CD1c-positive myeloid dendritic cell (primary cell): Measurements from ENCODE around the gene IPPK.

ENCODE experiments used
- DNase-seq: peaks from one replicate; pipeline ENCODE4 v3.0.0-alpha.2; 2016; ENCODE audit errors: extremely low spot score

IPPK gene

DNA sequence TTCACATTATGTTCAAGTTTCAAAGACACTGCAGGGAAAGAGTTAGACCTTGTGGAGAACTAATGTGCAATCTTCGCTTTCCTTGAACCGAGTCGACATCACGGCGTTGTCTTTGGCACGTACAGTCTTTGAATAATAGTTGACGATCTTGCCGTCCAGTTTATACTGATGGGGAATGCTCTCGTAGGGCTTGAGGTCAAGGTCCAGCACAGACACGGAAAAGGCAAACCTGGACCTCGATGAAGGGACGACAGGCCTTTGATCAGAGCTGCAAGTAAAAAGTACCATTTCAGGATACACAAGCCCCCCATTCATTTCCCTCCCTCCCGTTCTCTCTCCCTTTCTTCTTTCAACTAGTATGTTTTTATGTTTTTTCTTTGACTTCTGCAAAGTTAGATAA, 54.1 kb downstream of the IPPK start:
- DNase-seq, result no peak

DNA sequence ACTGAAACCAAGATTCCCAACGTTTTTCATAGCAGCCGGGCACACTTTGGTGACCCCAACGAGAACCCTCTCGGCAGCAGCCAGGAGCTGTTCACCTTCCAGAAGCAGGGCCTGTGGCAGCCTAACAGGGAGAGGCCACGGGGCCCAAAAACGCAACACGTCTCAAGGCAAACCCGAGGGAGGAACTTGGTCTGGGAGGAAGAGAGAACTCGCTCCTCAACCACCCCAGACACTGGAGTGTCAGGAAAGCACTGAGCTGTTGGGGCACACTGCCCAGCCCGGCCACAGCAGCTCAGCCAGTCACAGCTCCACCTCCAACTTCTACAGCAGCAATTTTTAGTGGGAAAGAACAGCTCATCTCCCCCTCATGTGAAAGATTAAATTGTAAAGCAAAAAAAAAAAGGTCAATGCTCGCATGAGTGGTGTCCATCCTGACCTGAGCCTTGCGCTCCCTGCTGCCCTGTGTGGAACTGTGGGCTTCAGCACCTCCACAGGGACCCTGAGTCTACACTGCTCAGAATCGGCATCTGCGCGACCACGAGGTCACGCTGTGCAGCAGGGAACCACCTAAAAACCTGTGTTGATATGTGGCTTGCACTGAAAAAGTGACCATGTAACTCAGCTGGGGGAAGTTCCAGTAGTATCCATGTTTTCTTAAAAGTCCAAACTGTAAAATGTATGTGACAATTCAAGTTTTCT, 55.0 kb downstream of the IPPK start:
- no peak for DNase-seq

DNA sequence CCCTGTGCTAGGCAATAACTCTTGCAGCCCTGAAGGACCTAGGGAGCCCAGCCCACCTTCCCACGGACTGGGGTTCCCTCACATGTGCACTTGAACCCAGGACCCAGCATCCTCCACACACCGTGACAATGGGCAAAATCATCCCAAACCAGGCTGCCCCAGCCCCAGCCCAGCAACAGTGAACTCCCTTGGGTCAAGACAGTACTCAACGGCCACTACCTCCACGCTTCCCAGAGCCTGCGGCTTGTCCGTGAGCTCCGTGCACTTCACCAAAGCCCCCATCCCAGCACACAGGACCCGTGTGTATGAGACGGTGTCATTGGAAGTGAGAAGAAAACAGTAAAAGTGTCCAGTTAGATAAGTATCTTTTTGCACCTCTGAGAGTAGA, 55.8 kb downstream of the IPPK start:
- DNase-seq, result no peak

DNA sequence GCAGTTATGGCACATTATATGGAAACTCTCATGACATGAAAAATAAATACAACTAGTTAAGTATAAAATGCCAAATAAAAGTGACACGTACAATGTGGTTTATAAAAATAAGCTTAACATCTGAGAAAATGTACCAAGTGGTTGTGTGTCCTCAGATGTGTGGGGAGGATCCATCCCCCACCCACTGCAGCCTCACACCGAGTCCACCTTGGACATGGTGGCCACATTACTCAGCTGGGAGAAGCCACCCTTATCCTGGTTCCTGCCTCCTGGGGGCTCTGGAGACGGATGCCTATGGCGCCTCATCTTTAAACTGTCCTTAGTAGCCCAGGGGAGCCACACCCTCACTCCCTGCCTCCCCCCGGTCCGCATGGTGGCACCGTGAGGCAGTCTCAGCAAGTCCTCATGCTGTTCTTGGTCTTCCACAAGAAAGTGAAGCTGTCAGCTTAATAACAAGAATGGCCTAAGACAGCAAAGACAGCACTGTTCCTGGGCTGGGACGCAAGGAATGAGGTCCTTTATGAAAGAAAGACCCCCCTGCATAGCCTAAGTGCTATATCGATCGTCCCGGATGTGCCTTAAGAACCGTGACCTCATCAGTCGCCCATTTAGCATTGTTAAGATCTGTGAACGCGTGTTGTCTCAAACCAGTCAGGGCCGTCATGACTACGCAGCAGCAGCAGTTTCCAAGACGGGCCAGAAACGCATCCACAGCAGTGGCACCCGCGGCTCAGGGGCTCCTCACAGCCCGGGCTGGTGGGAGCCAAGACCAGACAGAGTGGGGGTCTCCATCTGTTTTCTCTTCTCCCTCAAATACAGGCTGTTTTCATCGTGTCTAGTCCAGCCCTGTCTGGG, 56.4 kb downstream of the IPPK start:
- DNase-seq, result no peak

DNA sequence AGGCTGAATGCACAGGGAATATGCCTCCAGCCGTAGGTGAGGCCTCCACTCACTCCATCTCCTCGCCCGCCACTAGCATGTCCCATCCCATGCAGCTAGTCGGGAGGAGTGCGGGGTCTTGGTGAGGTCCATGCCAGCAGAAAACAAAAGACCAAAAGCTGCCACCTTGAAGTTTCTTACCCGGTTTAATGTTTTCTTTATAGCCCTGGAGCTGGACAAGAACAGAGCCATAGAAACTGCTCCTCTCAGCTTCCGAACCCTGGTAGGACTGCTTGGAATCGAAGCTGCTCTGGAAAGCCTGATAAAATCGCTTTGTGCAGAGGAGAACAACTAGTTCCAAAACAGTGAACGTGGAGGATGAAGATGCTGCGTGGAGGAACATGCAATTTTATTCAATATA, 57.1 kb downstream of the IPPK start:
- DNase-seq, result no peak

DNA sequence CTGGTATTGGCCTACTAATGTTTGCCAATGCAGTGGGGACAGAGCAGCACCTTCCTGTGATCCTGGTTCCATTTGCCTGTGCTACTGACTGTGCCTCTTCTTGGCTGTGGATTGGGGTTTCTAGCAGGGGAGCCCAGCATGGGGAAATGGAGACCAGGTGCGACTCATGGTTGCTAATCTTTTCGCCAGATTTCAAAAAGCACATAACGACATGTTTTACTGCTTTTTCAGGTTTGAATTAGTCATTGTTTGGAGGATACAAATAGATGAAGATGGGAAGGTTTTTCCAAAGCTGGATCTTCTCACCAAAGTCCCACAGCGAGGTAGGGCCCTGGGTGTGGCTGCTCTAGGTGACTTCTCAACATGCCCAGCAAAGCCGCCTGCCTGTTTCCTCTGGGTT, 57.6 kb downstream of the IPPK start:
- DNase-seq, result no peak

DNA sequence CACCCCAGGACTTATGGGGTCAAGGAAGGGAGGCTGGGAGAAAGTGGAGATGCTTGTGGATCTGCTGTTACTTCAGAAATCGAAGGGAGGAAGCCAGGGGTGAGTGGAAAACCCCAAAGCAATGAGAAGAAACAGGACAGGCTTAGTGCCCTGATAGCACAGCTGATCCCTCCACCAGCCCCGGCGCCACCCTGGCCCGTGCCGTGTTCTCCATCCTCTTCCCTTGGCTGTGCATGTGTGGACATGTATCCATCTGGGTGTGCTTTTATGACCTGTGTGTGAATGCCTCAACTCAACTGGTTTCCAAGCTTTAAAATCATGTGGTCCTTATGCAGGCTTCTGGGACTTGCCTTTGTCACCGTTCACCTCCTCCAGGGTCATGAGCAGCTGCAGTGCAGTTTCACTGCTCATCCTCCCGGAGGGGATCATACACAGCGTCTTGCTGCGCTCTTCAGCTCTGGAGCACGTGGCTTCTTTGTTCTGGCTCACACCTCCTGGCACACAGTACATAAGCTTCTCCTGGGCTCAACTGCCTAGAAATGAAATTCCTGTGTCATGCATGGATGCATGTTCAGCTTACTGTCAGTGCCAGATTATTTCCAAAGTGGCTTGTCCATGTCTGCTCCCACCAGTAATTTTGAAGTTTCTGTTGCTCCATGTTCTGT, 58.2 kb downstream of the IPPK start:
- DNase-seq, result no peak

DNA sequence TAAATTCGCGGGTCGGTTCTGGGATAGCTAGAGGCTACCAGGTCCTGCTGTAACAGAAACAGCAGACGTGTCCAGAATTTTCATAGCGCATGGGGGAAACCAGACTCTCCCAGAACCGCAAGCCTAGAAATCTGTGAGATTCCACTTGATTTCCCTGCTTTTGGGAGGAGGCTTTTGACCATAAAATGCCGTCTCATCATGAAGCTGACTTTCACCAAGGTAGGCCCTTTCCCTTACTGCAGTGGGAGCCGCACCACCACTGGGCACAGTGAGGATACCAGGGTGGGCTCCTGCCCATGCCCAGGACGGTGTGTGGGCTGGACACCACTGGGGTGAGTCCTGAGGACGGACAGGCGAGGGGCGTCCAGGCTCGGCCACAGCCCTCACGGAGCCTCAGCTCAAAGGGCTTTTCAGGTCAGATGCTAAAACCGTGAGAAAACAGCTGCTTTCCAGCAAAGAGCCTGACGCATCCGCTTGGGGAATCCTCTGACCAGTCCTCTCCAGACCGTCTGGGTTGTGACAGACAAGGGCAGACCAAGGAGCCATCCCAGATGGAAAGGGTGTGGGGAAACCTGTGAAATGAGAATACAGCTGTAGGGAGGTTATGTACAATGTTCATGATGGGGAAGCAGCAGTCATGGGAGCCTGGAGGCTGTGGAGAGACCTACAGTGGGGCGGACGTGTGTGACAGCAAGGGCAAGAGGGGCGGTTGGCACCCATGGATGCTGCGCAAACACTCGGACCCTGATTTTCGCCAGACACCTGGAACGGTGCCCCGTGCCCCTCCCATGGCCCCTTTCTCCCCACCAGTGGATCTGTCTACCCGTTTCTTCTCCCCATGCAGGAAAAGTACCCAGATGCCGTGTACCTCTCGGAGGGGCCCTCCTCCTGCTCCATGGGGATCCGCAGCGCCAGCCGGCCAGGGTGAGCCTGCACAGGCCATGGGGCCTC, 59.2 kb downstream of the IPPK start:
- DNase-seq, result no peak

DNA sequence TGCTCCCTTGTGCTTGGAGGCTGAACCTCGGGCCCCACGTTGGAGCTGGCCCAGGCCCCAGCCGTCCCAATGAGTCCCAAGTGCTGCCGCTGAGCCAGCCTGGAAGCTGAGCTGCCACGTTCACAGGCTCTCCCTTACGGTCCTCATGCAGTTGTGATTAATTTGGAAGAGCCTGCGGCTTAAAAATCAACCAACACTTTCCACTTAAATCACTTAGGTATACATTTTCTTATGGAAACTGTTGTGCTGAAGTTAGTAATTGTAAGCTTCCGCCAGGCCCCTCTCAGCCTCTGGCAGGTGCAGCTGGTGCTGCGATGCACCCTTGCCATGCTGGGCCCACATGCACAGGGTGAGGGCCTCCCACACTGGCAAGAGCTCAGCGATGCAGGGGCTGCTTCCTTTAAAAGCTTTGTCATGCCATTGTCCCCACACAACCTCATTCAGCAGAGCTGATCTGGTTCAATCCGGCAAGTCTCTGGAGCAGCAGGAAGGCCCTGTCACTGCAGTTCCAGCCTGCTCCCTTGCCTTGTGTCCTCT, 61.0 kb downstream of the IPPK start:
- no peak for DNase-seq

DNA sequence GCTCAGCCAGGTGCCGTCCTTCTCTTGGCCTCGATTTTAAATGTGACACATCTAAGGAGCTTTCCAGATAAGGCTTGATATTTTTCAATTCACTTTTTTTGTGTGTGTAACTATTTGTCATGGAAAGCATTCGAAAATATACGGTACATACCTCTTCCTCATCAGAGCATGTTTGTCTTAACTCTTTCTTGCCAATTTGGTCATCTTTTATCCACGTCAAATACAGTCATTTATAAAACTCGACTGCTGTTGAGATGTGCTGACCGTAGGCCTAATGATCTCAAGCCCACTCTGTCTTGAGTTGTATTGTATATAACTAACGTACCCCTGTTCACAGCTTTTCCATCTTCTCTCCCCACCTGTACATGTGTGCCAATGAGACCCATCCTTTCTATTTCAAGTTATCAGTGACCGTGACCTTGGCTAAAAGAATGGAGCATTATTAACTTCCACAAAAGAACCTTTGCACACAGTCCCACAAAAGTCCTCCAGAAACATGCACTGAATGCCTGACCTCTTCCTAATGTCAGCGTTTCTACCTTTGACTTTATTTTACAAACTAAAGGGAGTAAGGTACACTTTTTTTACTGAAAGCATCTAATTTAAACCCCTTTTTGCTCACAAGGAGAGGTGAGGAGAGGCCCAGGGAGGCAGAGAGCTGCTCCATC, 61.6 kb downstream of the IPPK start:
- DNase-seq, result no peak

DNA sequence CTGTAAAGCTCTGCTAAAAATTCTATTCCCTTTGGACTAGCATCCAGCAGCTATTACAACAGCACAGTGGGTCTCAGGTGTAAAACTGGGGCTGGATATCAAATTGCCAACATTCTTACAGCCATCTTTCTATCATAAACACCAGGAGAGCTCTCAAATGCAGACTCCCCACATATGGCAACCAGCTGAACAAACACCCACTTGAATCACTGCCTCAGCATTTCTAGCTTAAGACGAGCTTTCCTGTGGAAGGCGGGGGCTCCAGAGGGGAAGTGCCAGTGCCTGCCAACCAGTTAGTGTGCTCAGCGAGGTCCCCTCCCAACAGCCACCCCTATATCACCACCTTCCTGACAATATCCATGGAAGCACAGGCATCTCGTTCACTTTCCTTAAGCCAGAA, 62.2 kb downstream of the IPPK start:
- no peak for DNase-seq

DNA sequence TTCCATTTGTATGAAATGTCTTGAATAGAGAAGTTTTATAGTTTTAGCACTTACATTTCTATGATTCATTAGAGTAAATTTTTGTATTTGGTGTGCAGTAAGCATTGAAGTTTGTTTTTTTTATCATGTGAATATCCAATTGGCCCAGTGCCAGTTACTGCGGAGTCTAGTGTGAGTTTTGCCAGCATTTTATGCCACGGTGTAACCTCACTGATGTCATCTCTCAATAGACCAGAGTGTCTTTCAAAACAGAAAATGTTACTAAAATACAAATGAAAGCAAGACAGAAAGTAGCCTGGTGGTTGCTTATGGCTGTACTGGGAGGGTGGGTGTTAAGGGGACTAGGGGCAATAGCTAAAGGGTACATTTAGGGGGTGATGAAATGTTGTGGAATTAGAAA, 62.8 kb downstream of the IPPK start:
- no peak for DNase-seq

DNA sequence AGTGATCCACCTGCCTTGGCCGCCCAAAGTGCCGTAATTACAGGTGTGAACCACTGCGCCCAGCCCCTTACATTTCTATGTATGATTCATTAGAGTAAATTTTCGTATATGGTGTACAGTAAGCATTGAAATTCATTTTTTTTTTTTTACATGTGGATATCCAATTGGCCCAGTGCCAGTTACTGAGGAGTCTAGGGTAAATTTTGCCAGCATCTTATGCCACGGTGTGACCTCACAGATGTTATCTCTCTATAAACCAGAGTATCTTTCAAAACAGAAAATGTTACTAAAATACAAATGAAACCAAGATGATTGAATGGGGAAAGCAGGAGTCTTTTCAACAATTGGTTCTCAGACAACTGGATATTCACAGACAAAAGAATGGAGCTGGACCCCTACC, 64.7 kb downstream of the IPPK start:
- no peak for DNase-seq

DNA sequence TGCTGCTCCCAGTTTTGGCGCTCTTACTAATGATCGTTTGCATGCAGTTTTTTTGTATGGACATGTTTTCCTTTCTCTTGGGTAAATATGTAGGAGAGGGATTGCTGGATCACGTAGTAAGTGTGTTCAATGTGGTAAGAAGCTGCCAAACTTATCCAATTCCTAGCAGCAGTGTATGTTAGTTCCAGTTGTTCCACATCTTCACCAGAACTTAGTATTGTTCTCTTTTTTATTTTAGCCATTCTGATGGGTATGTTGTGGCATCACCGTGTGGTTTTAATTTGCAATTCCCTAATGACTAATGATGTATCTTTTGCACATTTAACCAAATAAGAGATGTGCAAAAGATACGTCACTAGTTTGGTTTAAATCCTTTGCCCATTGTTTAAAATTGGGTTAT, 65.9 kb downstream of the IPPK start:
- DNase-seq, result no peak

DNA sequence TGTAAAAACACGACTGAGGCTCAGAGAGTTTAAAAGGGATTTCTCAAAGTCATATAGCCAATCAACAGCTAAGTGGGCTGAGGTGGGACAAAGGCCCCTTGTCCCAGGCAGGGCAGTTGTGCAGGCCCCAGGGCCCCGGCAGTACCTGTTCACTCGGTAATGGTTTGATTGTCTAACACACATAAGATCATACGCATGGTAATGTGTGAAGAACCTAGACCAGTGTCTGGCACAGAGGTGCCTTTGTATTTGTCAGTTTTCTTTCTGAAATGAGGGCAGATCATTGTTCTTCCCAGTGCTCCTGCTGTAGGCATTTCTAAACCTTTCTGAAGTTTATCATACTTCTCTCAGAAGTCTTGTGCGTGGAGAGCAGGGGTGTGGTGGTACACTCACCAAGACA, 66.8 kb downstream of the IPPK start:
- no peak for DNase-seq

DNA sequence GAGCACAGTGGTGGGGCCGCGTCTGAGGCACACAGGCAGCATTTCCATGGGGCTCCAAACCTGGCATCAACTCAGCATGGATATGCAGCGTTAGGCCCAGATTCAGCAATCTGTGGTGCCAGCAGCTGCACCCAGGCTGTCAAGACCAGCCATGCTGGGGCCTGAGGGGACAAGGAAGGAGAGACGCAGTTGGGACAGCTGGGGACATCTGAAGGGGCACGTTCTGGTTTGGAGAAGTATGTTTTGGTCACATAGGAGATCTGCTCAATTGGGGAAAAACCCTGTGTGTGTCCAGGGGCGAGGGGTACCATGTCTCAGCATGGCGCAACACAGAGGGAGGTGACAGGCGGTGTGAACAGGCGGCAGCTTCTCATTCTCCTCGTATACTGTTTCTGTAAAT, 67.5 kb downstream of the IPPK start:
- no peak for DNase-seq

DNA sequence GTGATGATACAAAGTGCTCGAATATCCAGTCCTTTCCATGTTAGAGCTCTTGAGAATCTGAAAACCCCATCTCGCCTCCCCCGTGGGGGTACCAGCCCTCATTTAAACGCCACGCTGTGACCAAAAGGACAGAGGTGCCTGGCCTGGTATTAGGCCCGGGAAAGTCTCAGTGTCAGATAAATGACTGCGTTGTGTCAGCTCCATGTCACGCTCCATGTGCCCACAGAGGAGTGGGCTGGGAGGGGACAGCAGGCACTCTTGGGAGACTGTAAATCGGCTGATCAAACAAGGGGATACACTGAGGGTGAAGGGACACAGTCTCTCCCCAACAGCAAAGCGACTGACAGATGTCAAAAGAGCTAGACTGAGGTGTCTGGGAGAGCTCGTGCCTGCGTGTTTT, 68.5 kb downstream of the IPPK start:
- DNase-seq, result no peak

DNA sequence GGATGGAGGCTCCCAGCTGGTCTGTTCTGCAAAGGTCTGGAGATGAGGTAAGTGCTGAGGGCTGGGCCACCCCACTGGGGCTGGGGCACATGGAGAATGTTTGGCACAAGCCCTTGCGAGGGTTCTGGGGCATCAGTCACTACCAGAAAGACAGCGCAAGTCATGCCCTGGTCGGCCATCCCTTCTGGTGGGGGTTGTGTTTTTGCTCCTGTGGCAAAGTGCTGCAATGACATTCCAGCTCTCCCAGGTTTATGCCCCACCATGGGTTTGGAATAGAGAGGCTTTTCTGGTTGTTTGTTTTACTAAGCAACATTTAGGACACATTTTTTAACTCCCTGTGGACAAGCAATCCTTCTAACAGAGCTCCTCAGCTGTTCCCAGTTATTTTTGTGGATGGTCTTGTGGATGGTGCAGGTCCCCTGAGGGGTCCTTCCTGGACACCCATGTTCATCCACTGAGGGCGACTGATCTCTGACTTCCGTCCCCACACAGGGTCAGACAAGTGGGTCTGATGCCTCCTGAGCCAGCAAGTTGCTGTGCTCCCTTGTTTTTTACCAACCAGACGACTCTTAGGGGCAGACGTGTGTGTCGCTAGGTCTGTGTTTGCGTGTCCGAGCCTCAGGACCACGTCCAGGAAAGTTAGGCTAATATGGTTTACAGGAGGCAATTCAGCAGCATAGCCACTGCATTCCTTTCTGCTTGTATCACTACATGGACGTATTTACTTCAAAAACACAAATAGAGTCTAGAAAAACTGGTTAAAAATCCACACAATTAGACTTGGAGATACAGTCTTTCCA, 69.3 kb downstream of the IPPK start:
- DNase-seq, result no peak

DNA sequence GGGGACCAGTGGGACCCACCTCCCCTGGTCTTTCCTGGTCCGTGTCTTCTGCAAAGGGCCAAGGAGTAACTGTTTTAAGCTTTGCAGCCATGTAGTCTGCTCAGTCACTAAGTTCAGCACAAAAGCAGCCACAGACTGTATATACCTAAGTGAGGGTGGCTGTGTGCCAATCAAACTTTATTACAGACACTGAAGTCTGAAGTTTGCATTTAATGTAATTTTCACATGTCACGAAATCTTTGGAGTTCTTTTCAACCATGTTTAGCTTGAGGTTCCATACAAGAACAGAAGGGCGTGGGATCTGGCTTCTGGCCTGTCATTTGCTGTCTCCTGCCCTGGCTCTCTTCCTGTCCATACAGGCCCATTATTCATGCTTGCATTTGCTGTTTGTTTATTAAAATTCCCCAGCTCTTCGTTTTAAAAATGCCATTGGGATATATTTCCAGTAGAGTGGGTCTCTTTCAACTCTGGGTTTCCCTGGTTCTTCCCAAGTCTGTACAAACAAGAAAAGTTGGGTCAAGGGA, 69.9 kb downstream of the IPPK start:
- DNase-seq, result no peak

DNA sequence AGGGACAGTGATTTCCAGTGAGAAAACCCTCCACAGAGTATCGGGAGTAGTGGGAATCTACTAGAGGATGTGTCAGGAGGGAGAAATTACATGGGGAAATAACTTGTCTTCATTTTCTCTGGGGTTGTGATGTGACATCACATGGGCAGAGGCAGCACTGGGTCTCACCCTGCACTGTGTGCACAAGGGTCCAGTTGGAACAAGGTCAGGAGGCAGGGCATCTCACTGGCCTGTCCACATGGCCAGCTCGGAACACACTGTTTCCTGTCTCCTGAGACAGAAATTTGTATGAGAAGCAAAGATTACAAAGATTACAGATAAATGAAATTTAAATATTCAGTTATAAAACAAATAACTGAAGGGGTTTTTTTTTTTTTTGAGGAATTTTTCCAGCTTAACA, 71.5 kb downstream of the IPPK start:
- DNase-seq, result no peak
